ENCODE measurements around the gene PRMT2.

PRMT2 gene

DNA sequence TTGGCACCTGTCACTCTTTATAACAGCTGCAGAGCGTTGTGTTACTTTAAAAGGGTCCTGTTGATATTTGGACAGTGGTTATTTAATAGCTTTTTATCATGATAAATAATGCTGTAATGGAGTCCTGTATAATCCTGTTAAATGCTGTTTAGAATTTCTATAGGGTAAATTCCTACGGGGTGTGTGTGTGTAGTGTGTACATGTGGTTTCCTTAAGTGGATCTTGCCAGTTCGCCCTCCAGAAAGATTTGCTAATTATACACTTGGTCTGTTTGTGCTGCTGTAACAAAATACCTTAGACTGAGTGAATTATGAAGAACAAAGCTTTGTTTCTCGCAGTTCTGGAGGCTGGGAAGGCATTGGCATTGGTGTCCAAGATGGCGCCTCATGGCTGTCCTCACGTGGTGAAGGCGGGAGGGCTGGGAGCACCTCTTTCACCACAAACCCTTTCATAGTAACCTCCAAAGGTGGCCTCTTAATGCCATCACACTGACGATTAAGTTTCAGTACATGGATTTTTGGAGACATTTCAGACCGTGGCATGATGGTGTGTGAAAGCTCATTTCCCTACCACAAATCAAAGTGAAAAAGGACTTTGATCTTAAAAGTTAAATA is 11.2 kb downstream of the PRMT2 start:
- Histone ChIP-seq H3K27me3 (replicated peaks; ENCODE audit: control insufficient read depth, insufficient read depth, low read length) (no peaks in the 10 kb centered on the region), H3K4me3 (replicated peaks; ENCODE audit: low read depth, low read length) (no peak overlapping the region), H3K36me3 (ENCODE audit: control insufficient read depth, insufficient read depth, low read length) (peaks cover 32% of the 10 kb centered on the region)
- DNase-seq (ENCODE audit: extremely low read depth, insufficient read length) = no peak
- TF ChIP-seq, protein P1, sequence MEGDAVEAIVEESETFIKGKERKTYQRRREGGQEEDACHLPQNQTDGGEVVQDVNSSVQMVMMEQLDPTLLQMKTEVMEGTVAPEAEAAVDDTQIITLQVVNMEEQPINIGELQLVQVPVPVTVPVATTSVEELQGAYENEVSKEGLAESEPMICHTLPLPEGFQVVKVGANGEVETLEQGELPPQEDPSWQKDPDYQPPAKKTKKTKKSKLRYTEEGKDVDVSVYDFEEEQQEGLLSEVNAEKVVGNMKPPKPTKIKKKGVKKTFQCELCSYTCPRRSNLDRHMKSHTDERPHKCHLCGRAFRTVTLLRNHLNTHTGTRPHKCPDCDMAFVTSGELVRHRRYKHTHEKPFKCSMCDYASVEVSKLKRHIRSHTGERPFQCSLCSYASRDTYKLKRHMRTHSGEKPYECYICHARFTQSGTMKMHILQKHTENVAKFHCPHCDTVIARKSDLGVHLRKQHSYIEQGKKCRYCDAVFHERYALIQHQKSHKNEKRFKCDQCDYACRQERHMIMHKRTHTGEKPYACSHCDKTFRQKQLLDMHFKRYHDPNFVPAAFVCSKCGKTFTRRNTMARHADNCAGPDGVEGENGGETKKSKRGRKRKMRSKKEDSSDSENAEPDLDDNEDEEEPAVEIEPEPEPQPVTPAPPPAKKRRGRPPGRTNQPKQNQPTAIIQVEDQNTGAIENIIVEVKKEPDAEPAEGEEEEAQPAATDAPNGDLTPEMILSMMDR (IDR thresholded peaks at IDR 0.05; ENCODE audit: insufficient read depth, low read length, poor library complexity, severe bottlenecking) = no peak

DNA sequence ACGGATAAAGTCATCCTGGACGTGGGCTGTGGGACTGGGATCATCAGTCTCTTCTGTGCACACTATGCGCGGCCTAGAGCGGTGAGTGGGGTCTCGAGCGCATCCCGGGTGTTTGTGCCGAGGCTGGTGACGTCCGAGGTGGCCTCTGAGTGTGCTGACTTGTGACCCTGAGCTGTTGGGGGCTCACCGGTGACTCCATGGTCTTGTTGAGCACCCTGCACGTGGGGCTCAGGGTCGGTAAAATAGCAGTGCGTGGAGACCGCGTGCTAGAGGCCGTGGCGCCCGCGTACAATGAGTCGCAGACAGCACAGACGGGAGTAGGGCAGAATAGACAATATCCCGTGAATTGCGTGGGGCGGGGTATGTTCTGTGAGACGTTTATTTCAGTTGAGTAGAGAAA is 13.1 kb downstream of the PRMT2 start:
- Histone ChIP-seq H3K36me3 (ENCODE audit: control insufficient read depth, insufficient read depth, low read length) (peaks cover 40% of the 10 kb centered on the region), H3K27me3 (replicated peaks; ENCODE audit: control insufficient read depth, insufficient read depth, low read length) (no peaks in the 10 kb centered on the region), H3K4me3 (replicated peaks; ENCODE audit: low read depth, low read length) (no peak overlapping the region)
- DNase-seq (ENCODE audit: extremely low read depth, insufficient read length) = no peak
- TF ChIP-seq, protein P1 (IDR thresholded peaks at IDR 0.05; ENCODE audit: insufficient read depth, low read length, poor library complexity, severe bottlenecking) = no peak

- H3K36me3 ChIP-seq (ENCODE audit: control insufficient read depth, insufficient read depth, low read length) = peaks cover 40% of the 10 kb centered on the region
- no peak for DNase-seq (ENCODE audit: extremely low read depth, insufficient read length)
- H3K27me3 ChIP-seq (replicated peaks; ENCODE audit: control insufficient read depth, insufficient read depth, low read length) = no peaks in the 10 kb centered on the region
- H3K4me3 ChIP-seq (replicated peaks; ENCODE audit: low read depth, low read length) = no peak overlapping the region
- TF ChIP-seq, protein P1 (IDR thresholded peaks at IDR 0.05; ENCODE audit: insufficient read depth, low read length, poor library complexity, severe bottlenecking) = no peak
These were observed 13.9 kb downstream of the PRMT2 start for GRCh38 chr21:46649356-46649755.

GRCh38 chr21:46650476-46651098 is 15.1 kb downstream of the PRMT2 start:
- no peak for DNase-seq (ENCODE audit: extremely low read depth, insufficient read length)
- TF ChIP-seq, protein P1 (IDR thresholded peaks at IDR 0.05; ENCODE audit: insufficient read depth, low read length, poor library complexity, severe bottlenecking) = no peak
- H3K36me3 ChIP-seq (ENCODE audit: control insufficient read depth, insufficient read depth, low read length) = peaks cover 37% of the 10 kb centered on the region
- no peak overlapping the region for H3K4me3 ChIP-seq (replicated peaks; ENCODE audit: low read depth, low read length)
- no peaks in the 10 kb centered on the region for H3K27me3 ChIP-seq (replicated peaks; ENCODE audit: control insufficient read depth, insufficient read depth, low read length)

DNA sequence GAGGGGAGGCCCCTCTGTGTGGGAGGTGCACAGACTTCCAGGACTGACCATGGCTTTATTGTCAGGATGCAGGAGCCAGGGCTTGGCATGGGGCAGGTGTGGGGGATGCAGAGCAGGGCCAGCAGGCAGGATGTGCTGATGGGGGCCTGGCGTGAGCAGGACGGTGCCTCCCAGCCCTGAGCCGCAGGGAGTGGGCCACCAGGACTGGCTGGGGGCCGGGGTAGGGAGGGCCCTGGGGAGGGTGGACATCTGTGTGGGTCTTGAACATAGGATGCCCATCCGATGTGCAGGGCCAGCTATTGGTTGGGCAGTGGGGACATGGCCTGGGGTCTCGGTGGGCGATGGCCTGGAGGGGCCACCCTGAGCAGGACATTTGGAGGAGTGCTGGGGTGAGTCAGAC is 15.6 kb downstream of the PRMT2 start:
- Histone ChIP-seq H3K27me3 (replicated peaks; ENCODE audit: control insufficient read depth, insufficient read depth, low read length) (no peaks in the 10 kb centered on the region), H3K36me3 (ENCODE audit: control insufficient read depth, insufficient read depth, low read length) (peaks cover 37% of the 10 kb centered on the region), H3K4me3 (replicated peaks; ENCODE audit: low read depth, low read length) (no peak overlapping the region)
- TF ChIP-seq, protein P1 (IDR thresholded peaks at IDR 0.05; ENCODE audit: insufficient read depth, low read length, poor library complexity, severe bottlenecking) = no peak
- no peak for DNase-seq (ENCODE audit: extremely low read depth, insufficient read length)
